OCI-LY1 (cell line): ENCODE results near the gene B3GNT8.

Source experiments
- H2AFZ ChIP-seq: fragments of 200-600 bp; sonication (generic), shearing (Covaris generic); 2 replicates; pipeline ENCODE4 v1.6.0; 2014; ENCODE audit warnings: antibody characterized with exemption, mild to moderate bottlenecking, low read length
- H3F3A ChIP-seq: fragments of 200-600 bp; sonication (generic), shearing (Covaris generic); 2 replicates; pipeline ENCODE4 v1.6.0; 2014; ENCODE audit warnings: mild to moderate bottlenecking, antibody characterized with exemption, low read length, moderate library complexity; ENCODE audit not compliant: insufficient read depth
- H3K27ac ChIP-seq: fragments of 200-600 bp; sonication (generic); 2 replicates; pipeline ENCODE4 v1.5.1; 2014; ENCODE audit warnings: low read length, mixed run types, mild to moderate bottlenecking, low read depth; ENCODE audit not compliant: poor library complexity, severe bottlenecking
- H3K27me3 ChIP-seq: fragments of 200-600 bp; sonication (generic); 2 replicates; pipeline ENCODE4 v1.6.0; 2014; ENCODE audit warnings: antibody characterized with exemption, mild to moderate bottlenecking, low read length, moderate library complexity; ENCODE audit not compliant: insufficient read depth
- H3K36me3 ChIP-seq: fragments of 200-600 bp; sonication (generic); 2 replicates; pipeline ENCODE4 v1.6.1; 2014; ENCODE audit warnings: mild to moderate bottlenecking, antibody characterized with exemption, low read length, moderate library complexity, mixed read lengths; ENCODE audit not compliant: insufficient read depth
- H3K4me1 ChIP-seq: fragments of 200-600 bp; sonication (generic); 2 replicates; pipeline ENCODE4 v1.5.1; 2014; ENCODE audit warnings: mild to moderate bottlenecking, low read length, moderate library complexity; ENCODE audit not compliant: insufficient read depth, severe bottlenecking
- H3K4me2 ChIP-seq: fragments of 200-600 bp; sonication (generic), shearing (Covaris generic); 2 replicates; pipeline ENCODE4 v1.6.1; 2014; ENCODE audit warnings: low read length
- H3K4me3 ChIP-seq: fragments of 200-600 bp; sonication (generic); 2 replicates; pipeline ENCODE4 v1.5.1; 2014; ENCODE audit warnings: low read length, low read depth, mild to moderate bottlenecking, mixed read lengths; ENCODE audit not compliant: poor library complexity, severe bottlenecking
- H3K79me2 ChIP-seq: fragments of 200-600 bp; shearing (Covaris generic); 2 replicates; pipeline ENCODE4 v1.6.1; 2016; ENCODE audit warnings: mixed run types, low read length, mixed read lengths; ENCODE audit not compliant: insufficient read depth
- H3K9ac ChIP-seq: fragments of 200-600 bp; sonication (generic), shearing (Covaris generic); 2 replicates; pipeline ENCODE4 v1.6.1; 2014; ENCODE audit warnings: mild to moderate bottlenecking, low read length, mixed read lengths
- H3K9me2 ChIP-seq: fragments of 200-600 bp; sonication (generic), shearing (Covaris generic); 2 replicates; pipeline ENCODE4 v1.6.1; 2014; ENCODE audit warnings: low read depth, mild to moderate bottlenecking, low read length, mixed read lengths
- H3K9me3 ChIP-seq: fragments of 200-600 bp; shearing (Covaris generic); 2 replicates; pipeline ENCODE4 v1.6.1; 2014; ENCODE audit warnings: low read length, mixed read lengths
- H4K20me1 ChIP-seq: fragments of 200-600 bp; sonication (generic), shearing (Covaris generic); 2 replicates; pipeline ENCODE4 v1.6.0; 2016; ENCODE audit warnings: mild to moderate bottlenecking, low read length; ENCODE audit not compliant: insufficient read depth
- CTCF ChIP-seq: fragments of 200-600 bp; sonication (generic), shearing (Covaris generic); IDR thresholded peaks from 2 replicates; pipeline ENCODE4 v1.5.1; 2017; ENCODE audit warnings: mild to moderate bottlenecking, antibody characterized with exemption, low read length, moderate library complexity, mixed read lengths
- EZH2 ChIP-seq: fragments of 200-600 bp; sonication (generic), shearing (Covaris generic); IDR thresholded peaks from 2 replicates; pipeline ENCODE4 v1.8.0; 2017; ENCODE audit warnings: borderline replicate concordance, mixed run types, mild to moderate bottlenecking, antibody characterized with exemption, low read length, moderate library complexity, mixed read lengths

B3GNT8 gene

DNA sequence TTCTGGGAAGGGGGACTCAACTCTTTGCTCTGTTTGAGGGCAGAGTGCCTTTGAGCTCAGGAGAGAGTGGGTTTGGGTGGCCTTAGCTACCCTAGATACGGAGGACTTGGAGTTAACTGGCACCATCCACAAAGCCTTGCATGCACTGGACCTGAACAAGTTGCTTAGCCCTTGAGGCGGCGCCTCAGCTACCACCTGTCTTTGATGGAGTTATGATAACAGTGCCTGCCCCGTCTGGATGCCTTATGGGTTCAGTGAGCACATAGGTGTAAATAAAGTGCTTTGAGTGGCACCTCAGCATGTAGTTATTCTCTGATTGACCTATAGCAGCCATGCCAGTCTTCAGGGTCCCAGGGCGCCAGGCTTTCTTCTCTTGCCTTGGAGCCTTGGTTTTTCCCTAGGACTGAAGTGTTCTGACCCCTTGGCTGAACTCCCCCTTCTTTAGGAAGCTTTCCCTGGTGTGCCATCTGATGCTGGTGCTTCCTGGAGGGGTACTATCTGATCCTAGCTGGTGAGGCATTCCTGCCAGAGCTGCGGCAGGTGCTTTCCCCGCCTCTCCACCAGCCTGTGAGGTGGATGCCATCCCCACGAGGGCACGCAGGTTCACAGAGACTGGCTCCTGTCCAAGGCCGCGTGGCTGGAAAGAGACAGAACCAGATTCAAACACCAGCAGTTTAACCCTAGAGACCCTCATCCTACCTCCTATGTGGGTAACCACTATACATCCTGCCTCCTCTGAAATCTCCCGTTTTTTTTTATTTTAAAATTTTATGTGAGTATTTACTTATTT is 23.8 kb downstream of the B3GNT8 start:
- TF ChIP-seq CTCF = no peak
- TF ChIP-seq EZH2 = no peak
- Histone ChIP-seq H3K4me3 (no peak overlapping the region), H3K9ac (no peak overlapping the region), H3K4me1 (peaks cover 9% of the 10 kb centered on the region), H3K27ac (no peak overlapping the region), H3K79me2 (peaks cover 8% of the 10 kb centered on the region), H3K4me2 (no peak overlapping the region), H3K27me3 (no peaks in the 10 kb centered on the region), H4K20me1 (no peaks in the 10 kb centered on the region), H3K36me3 (no peaks in the 10 kb centered on the region), H3K9me2 (no peaks in the 10 kb centered on the region), H3F3A (no peaks in the 10 kb centered on the region), H3K9me3 (no peaks in the 10 kb centered on the region), H2AFZ (no peak overlapping the region)

GRCh38 chr19:41402010-41402409 is 25.2 kb downstream of the B3GNT8 start:
- peaks cover 13% of the 10 kb centered on the region for H3K4me1 ChIP-seq
- H3K9me2 ChIP-seq = no peaks in the 10 kb centered on the region
- H3K9me3 ChIP-seq = no peaks in the 10 kb centered on the region
- H3F3A ChIP-seq = no peaks in the 10 kb centered on the region
- H3K4me2 ChIP-seq = no peak overlapping the region
- no peaks in the 10 kb centered on the region for H3K27me3 ChIP-seq
- TF ChIP-seq CTCF (no peak), EZH2 (no peak)
- H3K9ac ChIP-seq = no peak overlapping the region
- H3K79me2 ChIP-seq = peaks cover 15% of the 10 kb centered on the region
- no peak overlapping the region for H3K27ac ChIP-seq
- no peaks in the 10 kb centered on the region for H3K36me3 ChIP-seq
- no peak overlapping the region for H2AFZ ChIP-seq
- H3K4me3 ChIP-seq = no peak overlapping the region
- no peaks in the 10 kb centered on the region for H4K20me1 ChIP-seq

DNA sequence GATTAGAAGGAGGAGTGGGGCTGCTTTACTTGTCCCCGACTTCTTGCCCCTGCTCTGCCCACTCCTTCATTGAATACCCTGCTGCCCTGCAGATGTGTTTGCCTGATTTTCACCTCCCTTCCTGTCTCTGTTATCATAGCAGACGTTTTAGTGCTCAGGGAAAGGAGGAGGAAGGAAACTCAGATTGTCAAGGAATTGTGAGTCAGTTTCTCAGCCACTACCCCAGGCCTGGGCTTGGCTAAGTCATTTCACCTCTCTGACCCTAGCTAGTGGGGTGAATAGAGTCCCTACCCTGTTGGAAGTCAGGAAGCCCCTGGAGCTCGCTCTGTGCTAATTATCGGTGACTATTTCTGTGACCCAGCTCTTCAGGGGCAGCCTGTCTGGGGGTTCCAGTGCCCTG is 25.7 kb downstream of the B3GNT8 start:
- Histone ChIP-seq H3K9me2 (no peaks in the 10 kb centered on the region), H3K36me3 (no peaks in the 10 kb centered on the region), H3K79me2 (peaks cover 15% of the 10 kb centered on the region), H3K4me1 (peaks cover 14% of the 10 kb centered on the region), H3K27me3 (no peaks in the 10 kb centered on the region), H3K4me2 (no peak overlapping the region), H3F3A (no peaks in the 10 kb centered on the region), H3K9me3 (no peaks in the 10 kb centered on the region), H3K9ac (no peak overlapping the region), H3K4me3 (no peak overlapping the region), H4K20me1 (no peaks in the 10 kb centered on the region), H2AFZ (no peak overlapping the region), H3K27ac (no peak overlapping the region)
- TF ChIP-seq CTCF (no peak), EZH2 (no peak)
